Astrocyte (in vitro differentiated cells and primary cell): ENCODE measurements around the gene YPEL1.

Source experiments
- CTCF ChIP-seq: IDR thresholded peaks from 2 replicates; pipeline ENCODE4 v1.5.1; 2011; ENCODE audit warnings: low read depth, mild to moderate bottlenecking, inconsistent platforms, low read length, moderate library complexity; ENCODE audit not compliant: insufficient read depth
- EZH2 ChIP-seq: IDR thresholded peaks from 2 replicates; pipeline ENCODE4 v1.6.1; 2012; ENCODE audit warnings: mild to moderate bottlenecking, low read length, inconsistent platforms; ENCODE audit not compliant: insufficient read depth

- TF ChIP-seq CTCF (no peak), EZH2 (no peak)
These were observed 36.9 kb downstream of the YPEL1 start for GRCh38 chr22:21698430-21699329.
